ENCODE results near the gene MRPL21.
"Not testable (repeated sequence)": the region's sequence is repeated elsewhere in the genome, so short reads cannot be mapped to it uniquely, and the experiment has no call there.

MRPL21 gene

DNA sequence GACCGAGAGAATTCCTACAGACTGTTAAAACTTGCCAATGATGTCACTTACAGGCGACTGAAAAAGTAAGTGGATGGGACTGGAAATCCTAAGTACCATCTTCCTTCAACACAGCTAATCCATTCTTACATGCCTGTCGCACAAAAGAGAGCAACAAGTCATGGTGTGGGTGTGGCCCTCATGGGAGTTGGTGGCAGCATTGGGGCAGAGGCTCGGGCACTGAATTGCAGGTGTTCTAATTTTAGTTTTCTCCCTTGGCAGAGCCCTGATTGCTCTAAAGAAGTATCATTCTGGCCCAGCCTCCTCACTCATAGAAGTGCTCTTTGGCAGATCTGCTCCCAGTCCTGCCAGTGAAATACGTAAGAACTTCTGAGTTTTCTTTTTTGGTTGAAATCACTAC, 4.6 kb upstream of the MRPL21 start:
- DNase-seq (ENCODE audit: low spot score) = no peak

DNA sequence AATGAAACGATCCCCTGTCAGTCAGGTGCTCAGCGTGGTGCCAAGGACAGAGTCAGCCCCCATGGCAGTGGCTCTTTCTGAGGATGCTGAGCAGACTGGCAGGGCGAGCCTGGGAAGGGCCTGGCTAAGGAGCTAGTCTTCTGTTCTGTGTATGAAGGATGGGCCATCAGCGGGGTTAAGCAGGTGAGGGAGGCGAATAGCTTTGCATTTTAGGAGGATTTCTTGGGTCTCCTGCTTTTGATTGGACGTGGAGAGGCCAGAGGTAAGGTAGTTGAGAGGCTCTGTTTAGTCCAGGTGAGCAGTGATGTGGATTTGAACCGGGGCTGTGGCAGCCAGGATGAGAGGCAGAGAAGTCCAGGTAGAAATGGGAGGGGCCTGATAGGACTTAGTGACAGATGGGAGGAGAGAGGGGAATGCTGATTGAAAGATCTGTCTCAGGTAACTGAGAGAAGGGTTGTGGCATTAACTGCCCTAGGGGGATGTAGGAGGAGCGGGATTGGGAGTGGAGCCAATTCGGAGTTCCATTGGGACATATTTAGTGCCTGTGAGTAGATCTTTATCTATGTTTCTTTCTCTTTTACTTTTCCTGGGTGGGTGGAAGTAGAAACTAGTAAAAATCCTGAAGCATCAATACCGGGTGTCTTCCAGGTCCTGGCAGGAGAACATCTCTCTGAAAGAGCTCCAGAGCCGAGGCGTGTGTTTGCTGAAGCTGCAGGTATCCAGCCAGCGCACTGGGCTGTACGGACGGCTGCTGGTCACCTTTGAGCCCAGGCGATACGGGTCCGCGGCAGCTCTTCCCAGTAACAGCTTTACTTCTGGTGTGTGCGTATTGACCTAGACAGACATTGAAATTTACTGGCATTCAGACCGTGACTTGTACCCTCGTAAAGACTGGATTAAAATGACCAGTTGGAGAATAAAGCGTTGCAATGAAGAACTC, 2.1 kb upstream of the MRPL21 start:
- no peak for DNase-seq (ENCODE audit: low spot score)

DNA sequence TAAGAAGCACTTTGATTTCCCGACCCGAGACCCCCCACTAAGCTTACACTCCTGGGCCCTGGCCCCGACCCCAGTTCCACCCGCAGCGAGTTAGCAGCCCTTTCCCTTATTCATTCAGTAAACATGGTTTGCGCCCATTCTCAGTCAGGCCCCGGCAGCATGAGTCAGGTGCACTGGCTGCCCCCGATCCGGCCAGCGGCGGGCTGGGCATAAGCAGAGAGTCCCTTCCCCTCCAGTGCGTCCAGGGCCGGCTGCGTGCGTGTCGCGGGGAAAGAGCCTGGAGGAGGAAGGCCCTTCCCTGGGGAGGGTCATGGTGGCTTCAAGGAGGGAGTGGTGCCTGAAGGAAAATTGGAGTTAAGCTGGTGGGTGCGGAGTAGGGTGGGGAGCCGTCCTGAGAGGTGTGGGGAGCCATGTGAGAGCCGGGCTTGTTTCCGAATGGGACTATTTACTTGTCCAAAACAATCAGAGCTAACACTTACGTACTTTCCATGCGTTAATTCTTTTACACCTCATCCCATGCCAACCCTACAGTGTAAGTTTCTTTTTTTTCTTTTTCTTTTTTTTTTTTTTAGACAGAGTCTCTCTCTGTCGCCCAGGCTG, 716 bp upstream of the MRPL21 start:
- peak; percentile 36 for DNase-seq (ENCODE audit: low spot score)

DNA sequence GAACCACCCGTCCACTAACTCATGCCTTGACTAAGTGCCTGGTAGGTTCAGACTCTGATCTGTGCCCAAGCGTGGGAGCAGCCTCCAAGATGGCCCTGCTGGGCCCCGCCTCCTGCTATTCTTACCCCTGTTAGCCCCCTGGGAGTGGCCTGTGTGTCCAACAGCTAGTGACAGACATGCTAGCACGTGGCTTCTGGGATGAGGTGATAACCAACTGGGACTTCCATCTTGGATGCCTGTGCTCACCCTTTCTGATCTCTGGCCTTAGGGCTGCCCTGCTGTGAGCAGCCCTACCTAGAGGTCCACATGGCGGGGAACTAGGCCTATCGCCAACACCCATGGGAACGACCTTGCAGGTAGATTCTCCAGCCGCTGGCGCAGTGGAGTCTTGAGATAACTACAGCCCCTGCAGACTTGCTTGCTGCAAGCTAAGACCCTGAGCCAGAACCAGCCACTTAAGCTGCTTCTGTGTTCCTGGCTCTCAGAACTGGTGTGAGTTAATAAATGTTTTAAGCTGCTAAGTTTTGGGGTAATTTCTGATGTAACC, 2.7 kb downstream of the MRPL21 start:
- no peak for DNase-seq (ENCODE audit: low spot score)

DNA sequence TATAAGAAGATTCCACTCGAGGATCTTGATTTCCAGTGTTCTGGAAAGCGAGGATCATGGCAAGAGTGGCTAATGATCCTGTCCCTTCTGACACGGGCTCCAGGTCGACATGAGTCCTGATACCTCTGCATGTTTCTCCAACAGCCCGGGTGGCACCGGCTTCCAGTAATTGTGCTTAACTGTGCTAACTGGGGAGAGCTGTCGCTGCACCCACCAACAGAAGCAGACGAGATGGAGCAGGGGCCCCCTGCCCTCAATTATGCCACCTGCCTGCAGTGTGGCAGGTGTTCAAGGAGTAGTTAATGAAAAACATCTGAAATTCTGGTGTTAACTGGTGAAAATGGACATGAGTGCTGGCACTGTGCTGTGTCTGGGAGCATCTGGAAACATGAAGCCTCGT, 6.2 kb downstream of the MRPL21 start:
- DNase-seq (ENCODE audit: low spot score) = no peak

DNA sequence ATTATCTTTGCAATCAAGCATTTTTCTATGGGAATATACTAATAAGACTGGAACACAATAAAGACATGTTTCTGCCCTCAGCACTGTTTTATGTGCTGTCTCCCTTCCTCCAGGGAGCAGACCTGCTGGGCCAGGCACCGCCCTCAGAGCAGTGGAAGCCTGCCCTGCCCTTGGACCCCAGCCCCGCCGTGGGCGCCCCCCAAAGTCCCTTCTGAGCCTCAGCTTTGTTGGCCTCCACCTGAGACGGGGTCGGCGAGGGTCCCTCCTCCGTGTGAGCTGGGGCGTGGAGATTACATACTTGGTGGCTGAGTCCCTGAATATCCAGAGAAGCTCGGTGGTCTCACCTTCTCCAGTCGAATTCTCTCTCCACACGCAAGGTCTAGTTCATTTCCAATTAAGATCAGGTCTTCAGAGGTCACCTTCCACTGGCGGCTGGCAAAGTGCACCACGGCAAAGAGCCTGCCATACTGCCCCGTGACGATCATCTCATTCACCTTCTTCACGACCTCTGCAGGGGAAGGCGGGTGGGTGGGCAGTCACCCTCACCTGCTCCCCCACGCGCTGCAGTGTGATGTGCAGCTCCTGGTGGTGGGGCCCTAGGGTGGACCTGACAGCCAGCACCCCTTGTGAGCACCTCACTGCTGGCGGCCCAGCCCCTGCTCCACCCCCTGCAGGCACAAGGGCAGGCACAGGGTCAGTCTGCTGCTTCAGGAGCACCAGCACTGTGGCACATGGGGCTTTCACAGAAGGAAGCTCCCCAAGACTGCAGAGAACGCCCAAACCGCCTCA, 7.3 kb downstream of the MRPL21 start:
- no peak for DNase-seq (ENCODE audit: low spot score)

DNA sequence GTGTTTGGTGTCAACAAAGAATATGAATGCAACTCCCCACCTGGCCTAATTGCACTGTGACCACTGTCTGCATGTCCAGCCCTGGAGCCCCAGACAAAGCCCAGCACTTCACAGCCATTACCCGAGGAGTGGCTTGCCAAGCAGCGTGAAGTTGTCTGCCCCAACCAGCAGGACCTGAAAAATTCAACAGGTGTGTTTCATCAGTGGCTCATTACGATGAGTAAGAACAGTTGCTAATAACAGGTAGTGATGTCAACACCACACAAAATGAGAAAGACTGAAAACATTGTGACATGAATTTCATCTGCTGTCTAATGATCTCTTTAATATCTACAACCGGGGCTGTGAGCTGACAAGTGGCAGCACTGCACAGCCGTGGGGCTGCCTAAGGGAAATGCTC, 10.3 kb downstream of the MRPL21 start:
- no peak for DNase-seq (ENCODE audit: low spot score)

DNA sequence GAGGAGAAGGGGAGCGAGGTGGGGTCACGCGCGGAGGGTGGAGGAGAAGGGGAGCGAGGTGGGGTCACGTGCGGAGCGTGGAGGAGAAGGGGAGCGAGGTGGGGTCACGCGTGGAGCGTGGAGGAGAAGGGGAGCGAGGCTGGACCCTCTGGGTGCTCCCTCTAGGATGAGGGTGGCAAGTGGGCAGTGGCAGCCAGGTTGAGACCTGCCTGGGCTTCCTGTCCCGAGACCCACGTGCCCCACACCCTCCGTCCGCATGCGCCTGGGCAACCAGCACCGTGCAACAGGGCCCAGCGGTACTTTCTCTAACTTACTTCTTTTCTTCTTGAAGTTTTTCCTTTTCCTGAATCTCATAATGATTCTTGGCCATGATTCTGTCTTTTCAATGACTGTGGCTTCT, 11.1 kb downstream of the MRPL21 start:
- DNase-seq (ENCODE audit: low spot score) = no peak

DNA sequence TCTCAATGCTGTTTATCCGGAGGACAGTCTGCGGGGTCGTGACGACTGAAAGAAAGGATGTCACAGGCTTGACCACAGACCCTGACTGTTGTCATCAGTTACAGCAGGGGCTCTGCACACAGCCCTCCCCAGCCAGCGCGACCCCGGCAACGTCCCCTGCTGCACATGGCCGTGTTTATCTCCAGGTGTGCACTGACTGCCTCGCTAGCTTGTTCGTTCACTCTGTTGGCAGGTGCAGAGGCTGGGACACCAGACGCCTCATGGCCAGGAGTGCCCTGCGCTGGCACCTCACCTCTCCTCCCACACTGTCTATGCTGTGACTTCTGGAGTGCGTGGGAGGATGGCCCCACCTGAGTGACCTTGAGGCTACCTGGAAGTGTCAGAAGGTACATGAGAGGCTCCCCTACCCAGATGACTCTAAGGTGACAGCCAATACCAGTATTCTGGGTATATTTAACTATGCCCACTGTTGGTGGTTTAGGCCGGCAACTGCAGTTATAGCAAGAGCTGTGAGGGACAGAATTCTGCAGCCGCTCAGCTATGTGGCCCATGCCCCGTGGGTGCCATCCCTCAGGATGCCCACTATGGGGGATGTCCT, 12.2 kb downstream of the MRPL21 start:
- DNase-seq (ENCODE audit: low spot score) = no peak

DNA sequence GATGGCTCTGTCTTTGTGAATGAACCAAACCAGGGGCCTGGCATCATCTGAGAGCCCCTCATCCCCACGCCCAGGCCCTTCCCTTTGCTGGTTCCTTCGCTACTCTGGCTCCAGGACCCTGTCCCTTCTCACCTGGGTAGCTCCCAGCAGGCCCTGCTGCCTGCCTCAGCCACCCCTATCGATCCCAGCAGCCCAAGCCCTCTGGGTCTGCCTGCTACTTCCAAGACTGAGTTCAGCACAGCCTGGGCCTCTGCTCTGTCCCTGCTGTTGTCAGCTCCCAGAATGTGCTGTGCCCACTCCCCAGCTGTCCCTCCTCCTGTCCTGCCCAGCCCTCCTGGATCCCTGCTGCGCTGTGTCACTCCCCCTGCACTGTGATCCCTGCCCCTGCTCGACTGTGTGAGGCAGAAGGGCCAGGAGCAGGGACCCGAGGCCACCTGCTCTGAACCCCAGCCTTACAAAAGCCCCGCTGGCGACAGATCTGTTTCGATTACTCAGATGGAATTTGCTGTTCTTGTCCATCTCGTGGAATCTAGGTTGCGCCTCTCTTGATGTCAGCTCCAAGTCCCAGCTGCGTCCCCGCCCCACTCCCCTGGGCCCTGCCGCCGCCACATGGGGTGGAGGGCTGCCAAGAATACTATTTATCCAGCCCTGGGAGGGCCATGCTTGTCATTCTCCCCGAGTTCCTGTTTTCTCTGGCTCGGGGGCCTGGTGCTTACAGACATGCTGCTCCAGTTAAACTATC, 13.0 kb downstream of the MRPL21 start:
- no peak for DNase-seq (ENCODE audit: low spot score)

DNA sequence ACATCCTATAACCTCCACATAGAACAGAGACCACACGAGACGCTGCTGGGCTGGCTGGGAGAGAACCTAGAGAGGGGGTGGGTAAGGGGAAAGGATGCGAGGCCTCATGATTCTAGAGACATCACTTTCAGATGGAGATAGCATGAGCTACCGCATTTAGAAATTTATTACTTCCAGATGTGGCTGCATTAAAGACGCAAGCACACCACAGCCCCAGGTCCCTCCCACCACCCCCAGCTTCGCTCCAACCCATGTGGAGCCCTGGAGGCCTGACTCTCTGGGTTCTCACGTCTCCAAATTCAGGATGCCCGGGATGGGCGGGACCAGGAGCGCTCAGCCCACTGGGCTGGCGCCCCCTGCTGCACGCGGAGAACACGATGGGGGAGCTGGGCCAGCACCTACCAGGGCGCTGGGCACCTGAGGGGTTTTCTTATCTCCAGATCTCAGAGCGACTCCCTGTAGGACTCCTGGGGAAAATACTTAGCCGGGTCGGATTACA, 13.6 kb downstream of the MRPL21 start:
- no peak for DNase-seq (ENCODE audit: low spot score)

DNA sequence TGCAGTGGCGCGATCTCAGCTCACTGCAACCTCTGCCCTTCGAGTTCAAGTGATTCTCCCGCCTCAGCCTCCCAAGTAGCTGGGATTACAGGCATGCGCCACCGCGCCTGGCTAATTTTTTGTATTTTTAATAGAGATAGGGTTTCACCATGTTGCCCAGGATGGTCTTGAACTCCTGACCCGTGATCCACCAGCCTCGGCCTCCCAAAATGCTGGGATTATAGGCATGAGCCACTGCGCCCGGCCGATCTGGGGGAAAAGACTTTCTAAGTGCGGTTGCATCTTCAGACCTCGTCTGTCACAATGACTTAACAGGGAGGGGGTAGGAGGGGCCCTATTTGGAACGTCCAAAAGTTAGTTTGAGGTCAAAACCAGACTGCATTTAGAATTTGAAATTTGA, 18.8 kb downstream of the MRPL21 start:
- not testable (repeated sequence) for DNase-seq (ENCODE audit: low spot score)

DNA sequence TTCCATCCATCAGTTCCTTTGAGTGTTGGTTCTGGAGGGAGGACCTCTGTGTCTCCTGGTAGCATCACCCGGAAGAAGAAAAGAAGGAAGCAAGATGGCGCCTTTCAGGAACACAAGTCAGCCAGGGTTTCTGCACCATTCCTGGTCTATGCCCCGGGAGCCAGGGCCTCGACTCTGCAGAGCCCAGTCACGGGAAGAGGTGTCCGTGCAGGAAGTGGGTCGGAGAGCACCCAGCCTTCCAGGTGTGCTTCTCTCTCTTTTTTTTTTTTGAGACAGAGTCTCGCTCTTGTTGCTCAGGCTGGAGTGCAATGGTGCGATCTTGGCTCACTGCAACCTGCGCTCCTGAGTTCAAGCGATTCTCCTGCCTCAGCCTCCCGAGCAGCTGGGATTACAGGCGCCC, 21.2 kb downstream of the MRPL21 start:
- DNase-seq (ENCODE audit: low spot score) = no peak

DNA sequence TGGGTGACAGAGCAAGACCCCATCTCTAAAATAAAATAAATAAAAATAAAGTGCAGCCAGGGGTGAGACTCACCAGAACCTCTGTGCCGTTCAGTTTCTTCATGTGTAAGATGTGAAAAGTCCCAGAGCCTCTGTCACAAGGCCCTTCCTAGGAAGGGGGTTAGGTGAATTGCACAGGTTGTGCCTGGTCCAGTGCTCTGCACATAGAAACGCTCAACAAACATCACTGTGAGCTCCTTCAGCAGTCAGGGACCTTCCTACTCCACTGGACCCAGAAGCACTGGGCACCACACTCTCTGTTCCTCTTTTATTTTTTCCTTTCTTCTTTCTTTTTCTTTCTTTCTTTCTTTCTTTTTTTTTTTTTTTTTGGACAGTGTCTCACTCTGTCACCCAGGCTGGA, 22.3 kb downstream of the MRPL21 start:
- no peak for DNase-seq (ENCODE audit: low spot score)

DNA sequence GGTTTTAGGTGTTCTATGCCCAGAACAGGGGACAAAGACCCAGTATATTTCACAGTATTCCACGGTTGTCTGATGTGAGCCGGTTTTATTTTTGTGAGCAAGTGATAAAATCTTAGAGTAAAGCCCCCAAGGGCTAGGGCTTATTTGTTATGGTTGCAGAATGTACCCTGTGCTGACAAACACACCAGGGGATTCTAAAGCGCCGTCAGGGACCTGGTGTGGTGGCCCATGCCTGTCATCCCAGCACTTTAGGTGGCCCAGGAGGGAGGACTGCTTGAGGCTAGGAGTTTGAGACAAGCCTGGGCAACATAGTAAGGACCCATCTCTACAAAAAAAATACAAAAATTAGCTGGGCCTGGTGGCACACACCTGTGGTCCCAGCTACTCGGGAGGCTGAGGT, 22.8 kb downstream of the MRPL21 start:
- DNase-seq (ENCODE audit: low spot score) = no peak

DNA sequence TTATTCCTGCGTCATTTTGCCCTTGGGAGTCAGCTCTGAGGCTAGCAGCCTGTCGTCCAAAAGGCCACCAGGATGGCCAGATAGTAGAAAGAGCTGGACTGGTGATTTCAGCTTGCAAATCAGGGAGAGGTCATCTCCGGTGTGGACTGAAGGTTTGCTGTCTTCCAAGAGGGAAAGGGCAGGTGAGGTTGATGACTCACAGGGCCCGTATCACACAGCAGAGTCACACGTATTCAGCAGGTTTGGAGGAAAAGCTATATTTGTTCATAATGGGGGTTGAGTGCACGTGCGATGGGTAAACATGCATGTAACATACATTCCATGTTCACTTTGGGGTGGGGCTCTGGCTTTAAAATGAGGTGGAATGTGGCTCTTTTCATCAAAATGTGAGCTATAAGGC, 25.6 kb downstream of the MRPL21 start:
- DNase-seq (ENCODE audit: low spot score) = no peak

DNA sequence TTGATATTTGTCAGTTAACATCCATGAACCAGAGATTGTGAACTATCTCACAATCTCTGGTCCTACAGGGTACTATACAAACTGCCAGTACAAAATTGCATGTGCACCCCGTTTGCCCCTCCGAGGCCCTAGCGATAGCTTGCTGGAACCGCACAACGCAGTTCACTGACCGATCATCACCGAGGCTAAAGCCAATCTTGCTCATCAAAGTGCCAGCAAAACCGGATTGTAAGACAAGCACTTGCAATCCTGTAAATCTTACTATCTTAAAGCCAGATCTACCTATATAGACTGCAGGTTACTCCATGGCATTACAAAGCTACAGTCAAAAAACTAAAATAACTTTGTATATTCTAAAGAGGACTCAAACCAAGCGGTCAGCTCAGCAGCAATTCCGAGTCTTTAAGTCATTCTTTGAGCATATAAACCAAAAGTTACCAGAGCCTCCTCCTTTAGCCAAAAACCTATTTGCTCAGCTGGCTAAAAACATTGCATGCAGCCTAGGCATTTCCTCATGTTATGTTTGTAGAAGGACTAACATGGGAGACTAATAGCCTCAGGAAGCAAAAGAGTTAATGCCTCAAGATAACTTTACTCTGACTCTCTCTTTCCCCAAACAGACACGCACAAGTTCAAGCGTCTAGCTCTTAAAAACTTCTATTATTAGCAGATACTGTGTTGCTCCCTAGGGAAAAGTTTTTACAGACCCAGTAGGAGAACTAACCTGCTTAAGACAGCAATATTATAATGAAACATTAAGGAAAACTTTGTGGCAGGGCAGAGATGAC, 31.2 kb downstream of the MRPL21 start:
- no peak for DNase-seq (ENCODE audit: low spot score)

DNA sequence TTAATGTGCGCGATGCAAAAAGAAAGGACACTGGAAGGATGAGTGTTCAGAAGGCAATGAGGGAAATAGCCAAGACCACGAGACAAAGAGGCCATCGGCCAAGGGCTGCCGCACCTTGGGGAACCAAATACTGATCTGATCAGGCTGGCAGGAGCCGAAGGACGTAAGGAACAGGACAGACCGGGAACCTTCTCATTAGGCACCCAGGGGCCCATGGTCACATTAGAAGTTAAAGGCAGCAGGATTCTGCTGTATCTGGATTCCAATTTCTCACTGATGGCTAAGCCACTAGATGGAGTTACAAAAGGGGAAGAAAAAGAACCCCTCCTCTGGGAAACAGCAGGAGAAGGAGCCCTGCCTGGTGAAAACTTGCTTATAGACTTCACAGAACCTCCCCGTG, 33.2 kb downstream of the MRPL21 start:
- DNase-seq (ENCODE audit: low spot score) = no peak

DNA sequence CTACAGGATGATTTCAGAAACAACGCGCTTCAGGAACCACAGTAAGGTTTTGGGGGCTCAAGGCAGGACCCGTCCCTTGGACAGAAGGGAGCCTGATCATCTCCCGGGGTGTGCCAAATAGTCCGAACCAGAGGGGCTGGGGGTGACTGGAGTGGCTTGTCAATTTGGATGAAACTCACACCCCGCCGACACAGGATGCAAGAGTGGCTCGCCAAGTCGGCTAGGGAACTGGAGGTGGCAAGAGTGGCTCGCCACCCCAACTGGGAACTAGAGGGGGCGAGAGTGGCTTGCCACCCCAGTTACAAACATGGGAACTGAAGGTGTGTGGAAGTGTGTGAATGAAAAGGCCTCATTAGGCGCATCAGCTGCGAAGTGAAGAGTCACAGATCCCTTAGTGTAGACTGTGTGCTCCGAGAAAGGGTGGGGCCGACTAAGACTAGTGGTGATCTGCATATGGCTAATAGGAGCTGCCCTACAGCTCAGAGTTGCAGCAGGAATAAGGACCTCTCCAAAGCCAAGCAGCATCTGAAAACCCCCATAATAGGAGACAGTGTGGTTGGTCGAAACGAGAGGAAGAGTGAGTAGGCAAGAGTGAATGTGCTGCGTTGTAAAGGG, 35.3 kb downstream of the MRPL21 start:
- DNase-seq (ENCODE audit: low spot score) = no peak

DNA sequence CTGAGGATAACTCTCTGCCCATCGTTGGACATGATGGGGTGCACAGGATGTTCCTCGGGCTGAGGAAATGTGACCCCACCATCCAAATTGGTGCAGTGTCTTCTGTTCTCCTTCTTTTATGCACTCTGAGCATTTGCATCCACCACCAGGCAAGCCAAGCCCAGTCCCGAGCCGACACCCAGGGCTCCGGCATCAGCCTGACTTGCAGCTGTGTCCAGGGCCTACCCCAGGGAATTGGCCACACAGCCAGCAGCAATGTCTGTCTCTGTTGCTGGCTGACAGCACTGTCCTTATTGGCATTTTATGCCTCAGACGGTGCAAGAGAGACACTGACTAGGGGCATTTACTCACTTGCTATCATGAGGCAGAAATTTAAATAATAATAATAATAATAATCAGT, 36.6 kb downstream of the MRPL21 start:
- DNase-seq (ENCODE audit: low spot score) = no peak

All from hematopoietic multipotent progenitor cell treated with erythropoietin and hydrocortisone succinate and interleukin-3 and kit ligand, for 15 days (in vitro differentiated cells).